Suprapubic skin (tissue), 4 donors: ENCODE data around the gene LYPD6B.

ENCODE experiments used
- CTCF ChIP-seq, 2 donors: fragments of 200-600 bp in 1 of 2; fragments of 450-650 bp in 1 of 2; sonication (generic) in 1 of 2; IDR thresholded peaks; one replicate each; pipeline ENCODE4 v1.5.1; 2016 to 2019; ENCODE audit warnings: antibody characterized with exemption in 2 of 2, mild to moderate bottlenecking in 1 of 2, moderate library complexity in 1 of 2
- EP300 ChIP-seq: sonication (generic); formaldehyde crosslinking; IDR thresholded peaks from one replicate; pipeline ENCODE4 v1.6.1; 2017; ENCODE audit warnings: antibody characterized with exemption
- POLR2A ChIP-seq, 2 donors: fragments of 450-650 bp; IDR thresholded peaks; one replicate each; pipeline ENCODE4 v1.6.1; 2017; ENCODE audit warnings: antibody characterized with exemption in 2 of 2, mild to moderate bottlenecking in 2 of 2, moderate library complexity in 2 of 2
- POLR2AphosphoS5 ChIP-seq, 3 donors: sonication (generic); formaldehyde crosslinking; IDR thresholded peaks; one replicate each; pipeline ENCODE4 v1.6.1; 2017; ENCODE audit warnings: antibody characterized with exemption in 3 of 3

- no peak for TF ChIP-seq POLR2A (IDR thresholded peaks at IDR 0.05)
- no peak for TF ChIP-seq CTCF (IDR thresholded peaks at IDR 0.05)
- no peak for TF ChIP-seq POLR2AphosphoS5 (IDR thresholded peaks at IDR 0.05)
- no peak for TF ChIP-seq EP300
Observed at GRCh38 chr2:149192427-149192826, 153.9 kb downstream of the LYPD6B start.
